Psoas muscle (tissue), 8 donors: Measurements from ENCODE around the gene PREX1. TPM values are rescaled to one million over a fixed set of nuclear protein-coding genes. Genes with fewer than 3 reads are reported as not detected.

Experiments used
- ATAC-seq, 4 donors: fragments of 200-7000 bp; cut with Tn5 transposase; one replicate each; pipeline ENCODE4 v1.9.1; 2020; ENCODE audit warnings: moderate library complexity in 3 of 4, mild to moderate bottlenecking in 2 of 4
- DNase-seq, 2 donors: peaks; one replicate each; pipeline ENCODE4 v3.0.0-alpha.2; 2020
- H3K27ac ChIP-seq: fragments of 200-600 bp; one replicate; pipeline ENCODE4 v1.8.0; 2022
- H3K27me3 ChIP-seq, 3 donors: fragments of 200-600 bp in 1 of 3; one replicate each; pipeline versions ENCODE4 v1.6.1 to v1.8.0; 2013 to 2022; ENCODE audit warnings: low read length in 2 of 3, mild to moderate bottlenecking in 2 of 3, moderate library complexity in 1 of 3; ENCODE audit not compliant: insufficient read depth in 3 of 3
- H3K36me3 ChIP-seq, 2 donors: fragments of 200-600 bp in 1 of 2; one replicate each; pipeline versions ENCODE4 v1.6.1 to v1.8.0; 2013 to 2022; ENCODE audit warnings: low read depth in 1 of 2, mild to moderate bottlenecking in 1 of 2, moderate library complexity in 1 of 2; ENCODE audit not compliant: insufficient read depth in 1 of 2
- H3K4me1 ChIP-seq: fragments of 200-600 bp; one replicate; pipeline ENCODE4 v1.8.0; 2022
- H3K4me3 ChIP-seq: fragments of 200-600 bp; one replicate; pipeline ENCODE4 v1.8.0; 2022; ENCODE audit warnings: mild to moderate bottlenecking
- H3K9me3 ChIP-seq: fragments of 200-600 bp; one replicate; pipeline ENCODE4 v1.8.0; 2022
- CTCF ChIP-seq: fragments of 200-600 bp; IDR thresholded peaks from one replicate; pipeline ENCODE4 v1.8.0; 2022; ENCODE audit warnings: antibody characterized with exemption
- WGBS, 3 donors: extraction: QIAGEN DNeasy Blood & Tissue Kit; methylation state at CpG; one replicate each; pipeline versions ENCODE4 v1.1.6 to v1.1.7; 2013; 5-methylcytosine and 5-hydroxymethylcytosine counted together
- intact Hi-C, 2 donors: fragments of 100-400 bp; cut with DNase I; formaldehyde crosslinking; loops; one replicate each; pipeline versions ENCODE4 v1.11.0 to v1.14.2; 2022
- polyA plus RNA-seq, 3 donors: library from polyadenylated mRNA; stranded (reverse); fragments of 200-250 nt; gene quantifications; one replicate each; pipeline ENCODE4 v1.2.3, GENCODE V29; 2013
- total RNA-seq, 4 donors: library from RNA; stranded (reverse); fragmentation: NEBNext Ultra II Directional in 2 of 4; extraction: Animal tissue kit (Norgen Biotek cat#: 25700) in 2 of 4; gene quantifications; one replicate each; pipeline versions ENCODE4 v1.2.1 to v1.2.4, GENCODE V29; 2021 to 2023
- donor health status: healthy with polysubstance abuse.
- donor health status: DM: no; HTN: no; CAD: no; lungs with moderate emphysema.
- donor health status: Bipolar disorder and iron deficiency.
- donor health status: healthy.
- donor health status: DM: yes; HTN: yes; CAD: no.
- donor health status: DM: no; HTN: no; CAD: no.
- donor health status: DM: no; HTN: no; CAD: no.
- donor health status: DM: yes; HTN: yes; CAD: no.

The PREX1 gene
- total and polyA plus RNA-seq, 7 donors = 2.5 to 8.3 (median 5.3) TPM

- intact Hi-C loops = no loop called here
- DNase-seq (no peak), ATAC-seq (no peak)
- H3K9me3 ChIP-seq = no peaks in the 10 kb centered on the region
- 86 to 94% (median 90%) methylated on average over 7 of the region's 7 CpGs for WGBS, 3 donors
- H3K27me3 ChIP-seq = no peaks in the 10 kb centered on the region
- no peak overlapping the region for H3K4me3 ChIP-seq
- no peak overlapping the region for H3K27ac ChIP-seq
- no peaks in the 10 kb centered on the region for H3K36me3 ChIP-seq
- H3K4me1 ChIP-seq = peaks cover 7% of the 10 kb centered on the region
- no peak for TF ChIP-seq CTCF
These were observed 119.7 kb downstream of the PREX1 start for GRCh38 chr20:48708116-48708515.

- Histone ChIP-seq H3K9me3 (no peaks in the 10 kb centered on the region), H3K27ac (peak overlapping the region; percentile 55), H3K27me3 (no peaks in the 10 kb centered on the region), H3K4me1 (peaks cover 10% of the 10 kb centered on the region), H3K36me3 (no peaks in the 10 kb centered on the region), H3K4me3 (no peak overlapping the region)
- WGBS, 3 donors = 40 to 52% (median 42%) methylated on average over 12 of the region's 12 CpGs
- ATAC-seq (peak in 3 of 4 donors; percentile 46 to 77 (median 62)), DNase-seq (peak in 1 of 2 donors; percentile 74)
- intact Hi-C loops = no loop called here
- TF ChIP-seq CTCF = no peak
These were observed 121.0 kb downstream of the PREX1 start for GRCh38 chr20:48706710-48707365.

- 95 to 98% (median 95%) methylated on average over 2 of the region's 2 CpGs for WGBS, 3 donors
- Histone ChIP-seq H3K27me3 (no peaks in the 10 kb centered on the region), H3K36me3 (no peaks in the 10 kb centered on the region), H3K27ac (no peak overlapping the region), H3K4me1 (peaks cover 10% of the 10 kb centered on the region), H3K4me3 (no peak overlapping the region), H3K9me3 (no peaks in the 10 kb centered on the region)
- no peak for TF ChIP-seq CTCF
- ATAC-seq = peak in 2 of 4 donors; percentile 33 to 54
- intact Hi-C loops = no loop called here
- no peak for DNase-seq
These were observed 121.6 kb downstream of the PREX1 start for GRCh38 chr20:48706116-48706656.

GRCh38 chr20:48705240-48706115, 122.3 kb downstream of the PREX1 start:
- TF ChIP-seq CTCF = no peak
- Histone ChIP-seq H3K4me1 (peaks cover 10% of the 10 kb centered on the region), H3K27me3 (no peaks in the 10 kb centered on the region), H3K36me3 (no peaks in the 10 kb centered on the region), H3K4me3 (no peak overlapping the region), H3K9me3 (no peaks in the 10 kb centered on the region), H3K27ac (no peak overlapping the region)
- WGBS, 3 donors = 82 to 87% (median 85%) methylated on average over 8 of the region's 8 CpGs
- intact Hi-C loops = no loop called here
- ATAC-seq (peak in 2 of 4 donors; percentile 15 to 50), DNase-seq (no peak)
